ENCODE data around the gene BIN1. TPM values are rescaled to one million over a fixed set of nuclear protein-coding genes. Genes with fewer than 3 reads are reported as not detected.

BIN1 gene
- total and polyA plus RNA-seq, 2 donors = 37.9 to 47.2 TPM

DNA sequence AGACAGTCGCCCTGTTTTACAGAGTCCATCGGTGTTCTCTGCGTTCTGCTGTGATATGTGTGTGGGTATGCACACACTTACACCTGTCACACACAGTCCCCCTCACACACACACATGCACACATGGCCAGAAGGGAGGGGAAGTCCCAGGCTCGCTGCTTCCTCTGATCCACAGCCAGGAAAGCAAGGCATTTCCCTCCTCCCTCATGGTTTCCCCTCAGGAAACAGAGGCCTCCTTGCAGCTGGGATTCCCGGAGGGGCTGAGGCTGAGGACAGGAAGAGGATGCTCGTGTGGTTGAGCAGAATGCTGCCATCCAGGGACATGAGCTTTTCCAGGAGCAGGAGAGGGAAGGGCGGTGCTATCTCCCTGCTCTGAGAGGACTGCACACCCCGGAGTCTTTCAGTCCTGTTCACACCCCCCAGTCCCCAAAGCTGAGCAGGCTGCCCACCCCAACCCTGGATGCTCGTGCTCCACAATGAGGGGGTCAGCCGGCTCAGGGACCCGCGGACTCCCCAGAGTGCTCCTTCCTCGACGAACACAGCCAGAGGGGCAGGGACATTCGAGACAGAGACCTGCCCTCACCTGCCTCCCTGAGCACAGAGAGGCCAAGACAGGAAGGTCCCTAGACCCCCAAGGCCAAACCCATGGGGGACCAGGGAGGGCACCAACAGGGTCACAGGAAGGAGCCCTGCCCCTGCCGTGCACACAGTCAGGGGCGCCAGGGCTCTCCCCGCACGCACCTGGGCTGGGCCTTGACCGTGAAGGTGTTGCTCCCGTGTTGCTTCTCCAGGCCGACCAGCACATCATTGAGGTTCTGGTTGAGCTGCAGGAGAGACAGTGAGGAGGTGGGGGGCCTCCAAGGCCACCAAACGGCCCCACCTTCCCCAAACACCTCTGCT is 45.3 kb downstream of the BIN1 start:
- Histone ChIP-seq H3K9me3 (ENCODE audit: control insufficient read depth in 2 of 2, insufficient read depth in 1 of 2, low read length in 1 of 2) (no peaks in the 10 kb centered on the region), H3K27ac (ENCODE audit: low read depth in 1 of 2, low read length in 1 of 2) (no peak overlapping the region), H3K4me3 (ENCODE audit: low read length in 2 of 2) (no peak overlapping the region), H3K4me1 (ENCODE audit: control insufficient read depth in 2 of 2, insufficient read depth in 2 of 2, low read length in 2 of 2) (peaks cover 0 to 13% of the 10 kb centered on the region in 2 donors), H3K36me3 (ENCODE audit: control insufficient read depth in 2 of 2, insufficient read depth in 2 of 2, low read length in 1 of 2) (peaks cover 6 to 16% of the 10 kb centered on the region in 2 donors), H3K27me3 (ENCODE audit: control insufficient read depth in 2 of 2, insufficient read depth in 1 of 2, low read length in 1 of 2) (no peaks in the 10 kb centered on the region)
- no peak for DNase-seq (ENCODE audit: low read depth in 6 of 9, low spot score in 9 of 9)
- 82% methylated on average over 23 of the region's 23 CpGs for whole genome bisulfite sequencing

DNA sequence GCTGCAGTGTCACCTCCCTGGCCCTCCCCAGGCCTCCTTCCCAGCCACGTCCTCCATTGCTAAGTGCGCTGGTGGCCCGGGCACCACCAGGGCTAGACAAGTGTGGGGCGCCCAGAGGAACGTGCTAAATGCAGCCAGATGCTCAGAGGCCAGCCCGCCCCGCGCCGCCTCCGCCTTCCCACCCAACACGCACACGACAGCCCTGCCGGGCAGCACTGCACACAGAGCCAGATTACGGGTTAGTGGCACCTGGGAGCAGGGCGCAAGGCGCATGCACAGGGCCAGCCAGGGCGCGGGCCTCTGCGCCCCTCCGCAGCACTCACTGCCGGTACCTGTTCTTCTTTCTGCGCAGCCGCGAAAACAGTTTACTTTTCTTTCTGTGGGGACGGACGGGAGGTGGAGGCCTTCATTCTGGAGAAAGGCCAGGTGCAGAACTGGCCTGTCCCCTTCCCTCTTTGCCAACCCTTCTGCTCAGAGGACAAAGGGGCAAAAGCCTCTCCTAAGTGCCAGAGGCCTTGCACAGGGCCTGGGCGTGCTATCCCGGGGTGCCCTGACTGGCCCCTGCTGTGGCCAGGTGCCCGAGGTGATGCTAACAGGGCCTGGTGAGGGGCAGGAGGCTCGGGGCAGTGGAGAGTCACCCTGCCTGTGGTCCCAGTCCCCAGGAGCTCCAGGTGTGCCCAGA is 46.5 kb downstream of the BIN1 start:
- H3K36me3 ChIP-seq (ENCODE audit: control insufficient read depth in 2 of 2, insufficient read depth in 2 of 2, low read length in 1 of 2) = peaks cover 6 to 16% of the 10 kb centered on the region in 2 donors
- H3K27ac ChIP-seq (ENCODE audit: low read depth in 1 of 2, low read length in 1 of 2) = no peak overlapping the region
- H3K27me3 ChIP-seq (ENCODE audit: control insufficient read depth in 2 of 2, insufficient read depth in 1 of 2, low read length in 1 of 2) = no peaks in the 10 kb centered on the region
- no peak overlapping the region for H3K4me3 ChIP-seq (ENCODE audit: low read length in 2 of 2)
- 98% methylated on average over 30 of the region's 30 CpGs for WGBS
- DNase-seq (ENCODE audit: low read depth in 6 of 9, low spot score in 9 of 9) = no peak
- peaks cover 0 to 12% of the 10 kb centered on the region in 2 donors for H3K4me1 ChIP-seq (ENCODE audit: control insufficient read depth in 2 of 2, insufficient read depth in 2 of 2, low read length in 2 of 2)
- no peaks in the 10 kb centered on the region for H3K9me3 ChIP-seq (ENCODE audit: control insufficient read depth in 2 of 2, insufficient read depth in 1 of 2, low read length in 1 of 2)

DNA sequence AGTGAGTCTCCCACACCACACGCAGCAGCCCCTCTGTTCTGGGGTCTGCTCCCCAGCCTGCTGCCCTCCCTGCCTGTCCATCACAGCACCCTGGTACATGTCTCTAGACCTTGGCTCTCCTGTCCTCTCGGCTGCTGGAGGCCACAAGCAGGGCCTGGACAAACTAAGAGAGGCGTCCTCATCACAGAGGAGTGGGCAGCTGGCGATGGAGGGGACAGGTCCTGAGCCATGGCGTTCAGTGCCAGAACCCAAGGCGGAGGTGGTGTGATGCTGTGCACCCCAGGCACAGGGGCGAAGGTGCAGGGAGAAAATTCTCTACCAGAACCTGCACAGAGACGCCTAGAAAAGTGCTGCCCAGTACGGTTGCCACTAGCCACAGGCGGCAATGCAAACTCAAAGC is 47.4 kb downstream of the BIN1 start:
- Histone ChIP-seq H3K9me3 (ENCODE audit: control insufficient read depth in 2 of 2, insufficient read depth in 1 of 2, low read length in 1 of 2) (no peaks in the 10 kb centered on the region), H3K4me1 (ENCODE audit: control insufficient read depth in 2 of 2, insufficient read depth in 2 of 2, low read length in 2 of 2) (peaks cover 0 to 4% of the 10 kb centered on the region in 2 donors), H3K4me3 (ENCODE audit: low read length in 2 of 2) (no peak overlapping the region), H3K27ac (ENCODE audit: low read depth in 1 of 2, low read length in 1 of 2) (no peak overlapping the region), H3K27me3 (ENCODE audit: control insufficient read depth in 2 of 2, insufficient read depth in 1 of 2, low read length in 1 of 2) (no peaks in the 10 kb centered on the region), H3K36me3 (ENCODE audit: control insufficient read depth in 2 of 2, insufficient read depth in 2 of 2, low read length in 1 of 2) (peaks cover 6 to 16% of the 10 kb centered on the region in 2 donors)
- over 99% methylated on average over 10 of the region's 10 CpGs for WGBS
- DNase-seq (ENCODE audit: low read depth in 6 of 9, low spot score in 9 of 9) = no peak

DNA sequence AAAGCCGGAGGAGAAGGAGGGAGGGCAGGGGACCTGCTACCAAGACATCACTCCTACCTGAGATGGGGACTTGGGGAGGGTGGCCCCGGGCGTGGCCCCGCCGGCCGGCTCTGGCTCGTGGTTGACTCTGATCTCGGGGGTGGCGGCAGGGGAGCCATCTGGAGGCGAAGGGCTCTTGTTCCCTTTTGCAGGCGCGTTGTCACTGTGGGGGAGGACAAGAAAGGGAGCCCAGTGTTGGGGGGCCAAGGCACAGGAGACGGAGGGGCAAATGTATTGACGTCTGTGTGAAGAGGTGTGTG is 48.1 kb downstream of the BIN1 start:
- Histone ChIP-seq H3K27me3 (ENCODE audit: control insufficient read depth in 2 of 2, insufficient read depth in 1 of 2, low read length in 1 of 2) (no peaks in the 10 kb centered on the region), H3K4me1 (ENCODE audit: control insufficient read depth in 2 of 2, insufficient read depth in 2 of 2, low read length in 2 of 2) (no peaks in the 10 kb centered on the region), H3K9me3 (ENCODE audit: control insufficient read depth in 2 of 2, insufficient read depth in 1 of 2, low read length in 1 of 2) (peaks cover 0 to 1% of the 10 kb centered on the region in 2 donors), H3K36me3 (ENCODE audit: control insufficient read depth in 2 of 2, insufficient read depth in 2 of 2, low read length in 1 of 2) (peaks cover 6 to 16% of the 10 kb centered on the region in 2 donors), H3K27ac (ENCODE audit: low read depth in 1 of 2, low read length in 1 of 2) (no peak overlapping the region), H3K4me3 (ENCODE audit: low read length in 2 of 2) (no peak overlapping the region)
- no peak for DNase-seq (ENCODE audit: low read depth in 6 of 9, low spot score in 9 of 9)
- WGBS = 96% methylated on average over 14 of the region's 14 CpGs

DNA sequence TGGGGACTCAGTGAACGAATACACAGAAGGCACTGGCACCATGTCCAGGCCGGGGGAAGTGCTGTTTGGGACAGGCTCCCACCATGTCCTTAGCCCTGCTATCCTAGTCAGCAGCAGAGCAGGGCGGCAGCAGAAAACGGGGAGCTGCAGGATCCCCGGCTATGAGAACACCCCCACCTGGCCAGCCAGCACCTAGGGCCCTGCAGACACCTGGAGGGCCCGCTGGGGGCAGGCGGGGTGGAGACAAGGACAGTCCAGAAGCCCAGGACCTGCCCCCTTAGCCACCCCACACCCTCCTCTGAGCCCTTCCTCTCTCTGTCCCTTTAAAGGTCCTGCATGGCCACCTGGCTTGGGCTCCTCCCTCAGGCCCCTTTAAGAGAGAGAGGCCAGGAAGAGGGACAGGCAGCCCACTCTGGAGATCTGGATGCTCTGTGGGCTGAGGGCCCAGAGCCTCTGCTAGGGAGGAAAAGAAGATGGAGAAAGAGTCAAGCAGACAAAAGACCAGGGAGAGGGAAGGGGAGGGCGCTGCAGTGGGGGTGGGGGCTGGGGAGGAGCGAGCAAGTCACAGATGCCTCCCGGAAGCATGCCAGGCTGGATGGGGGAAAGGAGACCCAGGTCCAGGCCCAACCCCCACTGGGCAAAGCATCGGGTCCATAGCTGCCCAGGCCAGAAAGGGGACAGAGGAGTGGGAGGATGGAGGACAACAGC is 48.6 kb downstream of the BIN1 start:
- Histone ChIP-seq H3K9me3 (ENCODE audit: control insufficient read depth in 2 of 2, insufficient read depth in 1 of 2, low read length in 1 of 2) (peaks cover 0 to 1% of the 10 kb centered on the region in 2 donors), H3K4me1 (ENCODE audit: control insufficient read depth in 2 of 2, insufficient read depth in 2 of 2, low read length in 2 of 2) (no peaks in the 10 kb centered on the region), H3K27ac (ENCODE audit: low read depth in 1 of 2, low read length in 1 of 2) (no peak overlapping the region), H3K27me3 (ENCODE audit: control insufficient read depth in 2 of 2, insufficient read depth in 1 of 2, low read length in 1 of 2) (no peaks in the 10 kb centered on the region), H3K4me3 (ENCODE audit: low read length in 2 of 2) (no peak overlapping the region), H3K36me3 (ENCODE audit: control insufficient read depth in 2 of 2, insufficient read depth in 2 of 2, low read length in 1 of 2) (peaks cover 10 to 16% of the 10 kb centered on the region in 2 donors)
- no peak for DNase-seq (ENCODE audit: low read depth in 6 of 9, low spot score in 9 of 9)
- 96% methylated on average over 11 of the region's 11 CpGs for WGBS

DNA sequence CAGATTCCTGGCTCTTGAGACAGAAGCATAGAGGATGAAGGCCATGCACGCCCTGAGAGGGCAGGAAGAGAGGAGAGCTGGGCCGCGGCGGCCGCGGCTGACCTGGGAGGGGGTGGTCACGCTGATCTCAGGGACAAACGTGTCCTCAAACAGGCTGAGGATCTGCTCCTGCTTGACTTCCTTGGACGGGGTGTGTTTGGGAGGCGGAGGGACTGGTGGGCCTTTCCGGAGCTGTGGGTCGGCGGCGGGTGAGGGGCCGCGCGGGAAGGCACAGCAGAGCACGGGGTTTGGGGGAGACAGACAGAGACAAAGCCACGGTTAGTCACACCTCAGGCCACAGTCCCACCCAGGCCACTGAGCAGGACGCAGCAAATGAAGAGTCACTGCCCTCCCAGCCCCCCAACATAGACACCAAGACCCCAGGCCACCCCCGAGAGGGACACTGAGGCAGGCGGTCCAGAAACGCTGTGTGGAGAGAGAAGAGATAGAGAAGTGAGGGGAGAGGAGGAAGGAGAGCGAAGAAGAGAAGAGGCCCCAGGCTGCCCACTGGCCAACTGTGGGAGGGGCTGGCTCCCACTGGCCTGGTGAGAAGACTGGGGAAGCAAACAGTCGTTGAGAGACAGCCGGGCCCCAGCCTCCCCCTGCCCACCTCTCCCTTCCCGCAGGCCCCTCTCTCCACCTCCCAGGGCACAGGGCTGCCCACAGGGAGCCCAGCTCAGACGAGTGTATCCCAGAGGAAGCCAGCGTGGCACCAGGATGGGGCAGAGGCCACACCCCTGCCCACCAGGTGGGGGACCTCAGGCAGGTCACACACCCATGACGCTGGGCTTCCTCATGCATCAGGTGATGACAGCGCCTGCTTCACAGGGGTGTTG is 49.3 kb downstream of the BIN1 start:
- WGBS = 96% methylated on average over 31 of the region's 31 CpGs
- DNase-seq (ENCODE audit: low read depth in 6 of 9, low spot score in 9 of 9) = no peak
- peaks cover 10 to 14% of the 10 kb centered on the region in 2 donors for H3K36me3 ChIP-seq (ENCODE audit: control insufficient read depth in 2 of 2, insufficient read depth in 2 of 2, low read length in 1 of 2)
- no peaks in the 10 kb centered on the region for H3K27me3 ChIP-seq (ENCODE audit: control insufficient read depth in 2 of 2, insufficient read depth in 1 of 2, low read length in 1 of 2)
- H3K4me1 ChIP-seq (ENCODE audit: control insufficient read depth in 2 of 2, insufficient read depth in 2 of 2, low read length in 2 of 2) = no peaks in the 10 kb centered on the region
- no peak overlapping the region for H3K27ac ChIP-seq (ENCODE audit: low read depth in 1 of 2, low read length in 1 of 2)
- no peak overlapping the region for H3K4me3 ChIP-seq (ENCODE audit: low read length in 2 of 2)
- H3K9me3 ChIP-seq (ENCODE audit: control insufficient read depth in 2 of 2, insufficient read depth in 1 of 2, low read length in 1 of 2) = peaks cover 0 to 1% of the 10 kb centered on the region in 2 donors

DNA sequence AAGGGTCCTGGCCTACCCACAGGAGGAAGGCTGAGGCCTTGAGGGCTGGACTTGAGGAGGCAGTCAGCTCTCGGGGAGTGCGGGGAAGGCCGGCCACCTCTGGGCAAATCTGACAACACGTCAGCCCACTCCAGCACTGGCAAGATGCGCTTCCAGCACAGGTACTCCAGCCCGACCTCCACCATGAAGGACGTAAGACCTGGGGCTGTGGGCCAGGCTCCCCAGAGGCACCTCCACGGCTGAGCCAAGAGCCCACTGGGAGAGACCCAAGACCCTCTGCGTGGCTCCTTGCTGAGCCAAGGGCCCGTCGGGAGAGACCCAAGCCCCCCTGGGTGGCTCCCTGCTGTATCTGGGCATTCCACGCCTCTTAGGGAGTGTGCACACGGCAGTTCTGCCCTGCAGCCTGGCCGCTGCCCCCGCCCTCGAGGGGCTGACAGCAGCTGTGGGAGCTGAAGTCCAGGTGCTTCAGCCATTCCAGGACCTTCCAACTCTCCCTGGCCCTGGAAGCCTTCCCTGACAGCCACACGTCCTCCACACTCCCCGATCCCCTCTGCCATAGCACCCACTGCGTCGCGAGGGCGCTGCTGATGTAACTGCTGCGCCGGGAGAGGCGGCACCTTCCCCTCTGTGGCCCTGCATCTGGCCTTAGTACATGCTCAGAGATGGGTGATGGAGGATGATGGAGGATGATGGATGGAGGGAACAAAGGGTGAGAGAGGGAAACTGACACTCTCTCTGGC is 50.2 kb downstream of the BIN1 start:
- Histone ChIP-seq H3K9me3 (ENCODE audit: control insufficient read depth in 2 of 2, insufficient read depth in 1 of 2, low read length in 1 of 2) (peaks cover 0 to 1% of the 10 kb centered on the region in 2 donors), H3K4me3 (ENCODE audit: low read length in 2 of 2) (no peak overlapping the region), H3K27ac (ENCODE audit: low read depth in 1 of 2, low read length in 1 of 2) (no peak overlapping the region), H3K4me1 (ENCODE audit: control insufficient read depth in 2 of 2, insufficient read depth in 2 of 2, low read length in 2 of 2) (no peaks in the 10 kb centered on the region), H3K27me3 (ENCODE audit: control insufficient read depth in 2 of 2, insufficient read depth in 1 of 2, low read length in 1 of 2) (no peaks in the 10 kb centered on the region), H3K36me3 (ENCODE audit: control insufficient read depth in 2 of 2, insufficient read depth in 2 of 2, low read length in 1 of 2) (peaks cover 10 to 11% of the 10 kb centered on the region in 2 donors)
- 95% methylated on average over 25 of the region's 25 CpGs for WGBS
- no peak for DNase-seq (ENCODE audit: low read depth in 6 of 9, low spot score in 9 of 9)

DNA sequence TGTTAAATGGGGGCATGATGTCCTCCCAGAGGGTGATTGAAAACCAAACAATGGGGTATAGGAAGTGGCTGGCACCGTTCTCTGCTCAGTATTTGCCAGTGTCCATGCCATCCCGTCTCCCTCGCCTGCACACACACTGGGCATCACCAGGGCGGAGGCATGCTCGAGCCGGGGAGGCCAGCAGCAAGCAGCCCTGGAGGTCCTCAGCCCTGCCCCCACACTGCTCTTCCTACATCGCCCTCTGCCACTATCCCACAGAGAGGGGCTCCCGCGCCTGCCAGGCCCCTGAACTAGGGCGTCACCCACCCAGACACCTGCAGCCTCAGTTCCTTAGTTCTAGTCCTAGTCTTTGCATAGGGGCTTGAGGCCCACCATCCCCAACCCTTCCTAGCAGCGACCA is 50.9 kb downstream of the BIN1 start:
- DNase-seq (ENCODE audit: low read depth in 6 of 9, low spot score in 9 of 9) = no peak
- Histone ChIP-seq H3K4me1 (ENCODE audit: control insufficient read depth in 2 of 2, insufficient read depth in 2 of 2, low read length in 2 of 2) (no peaks in the 10 kb centered on the region), H3K4me3 (ENCODE audit: low read length in 2 of 2) (no peak overlapping the region), H3K9me3 (ENCODE audit: control insufficient read depth in 2 of 2, insufficient read depth in 1 of 2, low read length in 1 of 2) (peaks cover 0 to 1% of the 10 kb centered on the region in 2 donors), H3K27me3 (ENCODE audit: control insufficient read depth in 2 of 2, insufficient read depth in 1 of 2, low read length in 1 of 2) (no peaks in the 10 kb centered on the region), H3K36me3 (ENCODE audit: control insufficient read depth in 2 of 2, insufficient read depth in 2 of 2, low read length in 1 of 2) (peaks cover 6 to 10% of the 10 kb centered on the region in 2 donors), H3K27ac (ENCODE audit: low read depth in 1 of 2, low read length in 1 of 2) (no peak overlapping the region)
- 97% methylated on average over 11 of the region's 11 CpGs for WGBS

All from thymus (tissue), 11 donors.